Measurements from ENCODE around the gene SPRED3.
"Not testable (repeated sequence)": the region's sequence is repeated elsewhere in the genome, so short reads cannot be mapped to it uniquely, and the experiment has no call there.

The SPRED3 gene

GRCh38 chr19:38411041-38411712 lies 22.7 kb downstream of the SPRED3 start:
- no peak for DNase-seq
- intact Hi-C loops (cut with DNase I; ENCODE audit: low total_unique reads), result loop anchor here (10.0 kb wide), 1 partner anchor 94 kb away; no protein-coding TSS in a partner anchor
- TF ChIP-seq CTCF (IDR thresholded peaks at IDR 0.05), result no peak
- Histone ChIP-seq H3K27ac (no peak overlapping the region), H3K36me3 (peaks cover 11 to 26% (median 12%) of the 10 kb centered on the region in 3 donors), H3K4me3 (no peak overlapping the region), H3K27me3 (peaks cover 0 to 21% of the 10 kb centered on the region in 2 donors), H3K9me3 (no peaks in the 10 kb centered on the region), H3K4me1 (no peaks in the 10 kb centered on the region)

GRCh38 chr19:38411898-38412297 lies 23.4 kb downstream of the SPRED3 start:
- peaks cover 0 to 26% of the 10 kb centered on the region in 2 donors for H3K27me3 ChIP-seq
- not testable (repeated sequence) for DNase-seq
- intact Hi-C loops (cut with DNase I; ENCODE audit: low total_unique reads), result loop anchor here (10.0 kb wide), 1 partner anchor 93 kb away; no protein-coding TSS in a partner anchor

GRCh38 chr19:38412491-38412890 lies 24.0 kb downstream of the SPRED3 start:
- H3K9me3 ChIP-seq, result no peaks in the 10 kb centered on the region
- intact Hi-C loops (cut with DNase I; ENCODE audit: low total_unique reads), result loop anchor here (10.0 kb wide), 1 partner anchor 92 kb away; no protein-coding TSS in a partner anchor
- peaks cover 0 to under 1% (median 0%) of the 10 kb centered on the region in 4 donors for H3K4me1 ChIP-seq
- H3K36me3 ChIP-seq, result peaks cover 0 to 13% (median under 1%) of the 10 kb centered on the region in 3 donors
- H3K4me3 ChIP-seq, result no peak overlapping the region
- no peak overlapping the region for H3K27ac ChIP-seq
- TF ChIP-seq CTCF (IDR thresholded peaks at IDR 0.05), result no peak
- DNase-seq, result no peak
- H3K27me3 ChIP-seq, result peaks cover 0 to 32% of the 10 kb centered on the region in 2 donors

More at GRCh38 chr19:38411898-38412297, 23.4 kb downstream of the SPRED3 start:
- not testable (repeated sequence) for H3K4me3 ChIP-seq, H3K4me1 ChIP-seq, H3K9me3 ChIP-seq, H3K27ac ChIP-seq
- H3K36me3 ChIP-seq, result peaks cover 6 to 19% (median 6%) of the 10 kb centered on the region in 3 donors

- peaks cover 0 to 5% (median 4%) of the 10 kb centered on the region in 4 donors for H3K4me1 ChIP-seq
- no peak for DNase-seq
- H3K27me3 ChIP-seq, result peaks cover 0 to 37% of the 10 kb centered on the region in 2 donors
- H3K4me3 ChIP-seq, result no peak overlapping the region
- no peak overlapping the region for H3K27ac ChIP-seq
- H3K9me3 ChIP-seq, result no peaks in the 10 kb centered on the region
- no peak for TF ChIP-seq CTCF (IDR thresholded peaks at IDR 0.05)
- peaks cover 0 to 8% (median 0%) of the 10 kb centered on the region in 3 donors for H3K36me3 ChIP-seq
- intact Hi-C loops (cut with DNase I; ENCODE audit: low total_unique reads), result loop anchor here (10.0 kb wide), 1 partner anchor 92 kb away; no protein-coding TSS in a partner anchor
Measured at GRCh38 chr19:38412961-38413360, 24.5 kb downstream of the SPRED3 start.

GRCh38 chr19:38413416-38413815 lies 24.9 kb downstream of the SPRED3 start:
- intact Hi-C loops (cut with DNase I; ENCODE audit: low total_unique reads), result loop anchor here (10.0 kb wide), 1 partner anchor 91 kb away; no protein-coding TSS in a partner anchor
- Histone ChIP-seq H3K4me3 (no peak overlapping the region), H3K27me3 (peaks cover 0 to 41% of the 10 kb centered on the region in 2 donors), H3K27ac (no peak overlapping the region), H3K36me3 (peaks cover 0 to 3% (median 0%) of the 10 kb centered on the region in 3 donors), H3K9me3 (no peaks in the 10 kb centered on the region), H3K4me1 (peaks cover 0 to 10% (median 5%) of the 10 kb centered on the region in 4 donors)
- DNase-seq, result no peak
- TF ChIP-seq CTCF (IDR thresholded peaks at IDR 0.05), result no peak

- Histone ChIP-seq H3K4me1 (peaks cover 0 to 10% (median 5%) of the 10 kb centered on the region in 4 donors), H3K36me3 (no peaks in the 10 kb centered on the region), H3K9me3 (no peaks in the 10 kb centered on the region), H3K27ac (no peak overlapping the region), H3K4me3 (no peak overlapping the region), H3K27me3 (peaks cover 0 to 59% of the 10 kb centered on the region in 2 donors)
- no peak for TF ChIP-seq CTCF (IDR thresholded peaks at IDR 0.05)
- no peak for DNase-seq
- intact Hi-C loops (cut with DNase I; ENCODE audit: low total_unique reads), result loop anchor here (10.0 kb wide), 1 partner anchor 88 kb away; no protein-coding TSS in a partner anchor
Measured at GRCh38 chr19:38417146-38417543, 28.6 kb downstream of the SPRED3 start.
